GM18951 (cell line): ENCODE results near the gene TACR1.

Experiments used
- POLR2A ChIP-seq: IDR thresholded peaks from 4 replicates; pipeline ENCODE4 v1.6.1; 2011; ENCODE audit warnings: mild to moderate bottlenecking; ENCODE audit not compliant: insufficient read length, insufficient read depth; ENCODE audit errors: extremely low read depth
- in situ Hi-C: fragments of 300-500 bp; cut with MboI; formaldehyde crosslinking; loops from one replicate; pipeline ENCODE4 v1.12.0; 2022; ENCODE audit warnings: low sequenced_read_pairs, mixed read lengths, inconsistent platforms; ENCODE audit not compliant: unreplicated experiment

The TACR1 gene

GRCh38 chr2:75012080-75012479 is 187.2 kb downstream of the TACR1 start:
- TF ChIP-seq POLR2A = no peak
- in situ Hi-C loops = no loop called here

GRCh38 chr2:75010571-75010970 is 188.7 kb downstream of the TACR1 start:
- in situ Hi-C loops = no loop called here
- TF ChIP-seq POLR2A = no peak

DNA sequence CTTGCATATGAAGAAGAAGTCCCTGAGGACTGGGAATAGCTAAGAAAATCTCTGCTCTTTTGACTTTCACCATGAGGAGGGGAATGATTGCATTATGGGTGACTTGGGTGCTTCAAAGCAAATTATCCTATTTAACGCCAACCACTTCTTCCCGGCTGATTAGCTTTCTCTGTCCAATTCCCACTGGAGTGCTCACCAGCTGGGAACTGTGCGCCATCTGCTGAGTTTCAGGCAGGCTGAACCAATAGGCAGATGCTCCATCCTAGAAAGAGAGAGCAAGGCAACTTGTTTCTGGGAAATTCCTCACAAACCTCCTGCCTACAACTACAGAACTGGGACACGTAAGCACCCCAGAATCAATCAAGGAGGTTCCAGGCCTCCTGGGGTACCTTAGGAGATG is 191.5 kb downstream of the TACR1 start:
- TF ChIP-seq POLR2A = no peak
- in situ Hi-C loops = no loop called here

GRCh38 chr2:75007061-75007460 is 192.3 kb downstream of the TACR1 start:
- no peak for TF ChIP-seq POLR2A
- in situ Hi-C loops = no loop called here

- TF ChIP-seq POLR2A = no peak
- in situ Hi-C loops = no loop called here
Measured at GRCh38 chr2:75006041-75006440, 193.3 kb downstream of the TACR1 start.

DNA sequence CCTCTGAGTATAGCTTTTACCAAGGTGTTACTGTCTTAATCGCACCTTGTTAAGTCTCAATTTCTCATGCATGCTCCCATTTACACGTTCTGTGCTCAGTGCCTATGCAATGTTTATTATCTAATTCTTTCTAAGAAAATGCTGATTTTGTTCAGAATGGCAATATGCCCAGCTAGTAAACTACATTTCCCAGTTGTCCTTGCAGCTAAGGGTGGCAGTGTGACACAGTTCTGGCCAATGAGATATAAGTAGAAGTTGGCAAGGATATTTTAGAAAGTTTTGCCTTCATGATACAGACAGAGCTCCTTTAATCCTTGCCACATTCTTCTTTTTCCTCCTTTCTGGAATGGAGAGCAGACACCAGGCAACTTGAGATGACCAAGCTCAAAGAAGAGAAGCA is 195.5 kb downstream of the TACR1 start:
- in situ Hi-C loops = no loop called here
- TF ChIP-seq POLR2A = no peak

DNA sequence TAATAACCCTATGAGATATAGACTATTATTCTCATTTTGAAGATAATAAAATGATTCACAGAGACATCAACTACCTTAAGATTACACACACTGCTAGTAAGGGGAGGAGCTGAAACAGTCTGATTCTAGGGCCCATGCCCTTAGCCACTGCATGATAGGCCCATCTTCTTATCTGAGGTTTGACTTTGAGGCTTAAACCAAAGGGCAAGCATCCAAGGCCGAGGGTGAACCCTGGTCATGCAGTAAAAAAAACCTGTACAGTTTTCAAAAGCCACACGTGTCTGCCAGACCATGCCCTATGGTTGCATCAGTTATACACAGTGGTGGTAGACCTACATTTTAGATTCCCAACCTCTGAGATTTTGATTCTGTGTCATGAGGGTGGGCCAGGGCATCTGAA is 196.0 kb downstream of the TACR1 start:
- no peak for TF ChIP-seq POLR2A
- in situ Hi-C loops = no loop called here

- in situ Hi-C loops = no loop called here
- TF ChIP-seq POLR2A = no peak
Measured at GRCh38 chr2:75002007-75002406, 197.3 kb downstream of the TACR1 start.

GRCh38 chr2:74999468-74999867 is 199.9 kb downstream of the TACR1 start:
- TF ChIP-seq POLR2A = no peak
- in situ Hi-C loops = no loop called here
